ENCODE measurements around the gene AFF1.

The AFF1 gene

DNA sequence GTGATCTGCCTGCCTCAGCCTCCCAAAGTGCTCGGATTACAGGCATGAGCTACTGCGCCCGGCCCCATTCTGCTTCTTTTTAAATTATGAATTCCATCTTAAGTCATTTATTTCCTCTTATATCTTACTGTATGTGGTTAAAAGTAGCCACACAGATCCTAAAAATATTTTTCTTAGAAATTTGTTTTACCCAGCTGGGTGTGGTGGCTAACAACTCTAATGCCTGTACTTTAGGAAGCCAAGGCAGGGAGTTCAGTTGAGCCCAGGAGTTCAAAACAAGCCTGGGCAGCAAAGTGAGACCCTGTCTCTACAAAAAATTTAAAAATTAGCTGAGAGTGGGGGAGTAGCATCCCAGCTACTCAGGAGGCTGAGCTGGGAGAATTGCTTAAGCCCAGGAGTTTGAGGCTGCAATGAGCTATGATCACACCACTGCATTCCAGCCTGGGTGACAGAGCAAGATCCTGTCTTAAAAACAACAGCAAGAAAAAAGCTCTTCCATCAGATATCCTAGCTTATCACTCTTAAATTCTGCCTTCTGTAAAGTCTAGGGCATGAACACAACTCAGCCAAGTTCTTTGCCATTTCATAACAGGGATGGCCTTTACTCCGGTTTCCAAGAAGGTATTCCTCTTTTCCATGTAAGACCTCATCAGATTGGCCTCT lies 15.1 kb upstream of the AFF1 start:
- no peak for DNase-seq

DNA sequence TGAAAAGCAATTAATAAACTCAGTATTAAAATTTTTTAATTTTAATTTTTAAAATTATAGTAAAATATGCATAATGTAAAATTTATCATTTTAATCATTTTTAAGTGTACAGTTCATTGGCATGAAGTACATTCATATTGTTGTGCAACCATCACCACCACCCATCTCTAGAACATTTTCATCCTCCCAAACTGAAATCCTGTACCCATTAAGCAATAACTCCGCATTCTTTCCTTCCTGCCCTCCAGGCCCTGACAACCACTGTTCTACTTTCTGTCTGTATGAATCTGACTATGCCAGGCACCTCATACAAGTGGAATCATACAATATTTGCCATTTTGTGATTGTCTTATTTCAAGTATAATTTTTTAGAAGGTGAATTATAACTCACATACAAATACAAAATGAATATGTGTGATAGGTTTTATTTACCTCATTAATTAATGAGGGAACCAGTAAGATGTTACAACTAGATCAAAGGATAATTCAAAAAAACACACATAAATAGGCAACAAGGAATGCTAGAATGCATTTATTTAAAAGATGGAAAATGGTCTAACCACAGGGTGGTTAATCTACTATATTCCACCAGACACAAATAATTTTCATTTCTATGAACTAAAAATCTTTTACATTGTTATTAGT lies 13.1 kb upstream of the AFF1 start:
- no peak for DNase-seq

DNA sequence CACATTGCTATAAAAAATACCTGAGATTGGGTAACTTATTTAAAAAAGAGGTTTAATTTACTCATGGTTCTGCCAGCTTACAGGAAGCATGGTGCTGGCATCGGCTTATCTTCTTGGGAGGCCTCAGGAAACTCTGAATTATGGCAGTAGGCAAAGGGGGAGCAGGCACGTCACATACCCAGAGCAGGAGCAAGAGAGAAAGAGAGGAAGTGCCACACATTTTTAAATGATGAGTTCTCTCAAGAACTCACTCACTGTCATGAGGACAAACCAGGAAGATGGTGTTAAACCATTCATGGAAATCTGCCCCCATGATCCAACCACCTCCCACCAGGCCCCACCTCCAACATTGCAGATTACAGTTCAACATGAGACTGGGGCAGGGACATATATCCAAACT lies 10.0 kb upstream of the AFF1 start:
- DNase-seq = no peak

DNA sequence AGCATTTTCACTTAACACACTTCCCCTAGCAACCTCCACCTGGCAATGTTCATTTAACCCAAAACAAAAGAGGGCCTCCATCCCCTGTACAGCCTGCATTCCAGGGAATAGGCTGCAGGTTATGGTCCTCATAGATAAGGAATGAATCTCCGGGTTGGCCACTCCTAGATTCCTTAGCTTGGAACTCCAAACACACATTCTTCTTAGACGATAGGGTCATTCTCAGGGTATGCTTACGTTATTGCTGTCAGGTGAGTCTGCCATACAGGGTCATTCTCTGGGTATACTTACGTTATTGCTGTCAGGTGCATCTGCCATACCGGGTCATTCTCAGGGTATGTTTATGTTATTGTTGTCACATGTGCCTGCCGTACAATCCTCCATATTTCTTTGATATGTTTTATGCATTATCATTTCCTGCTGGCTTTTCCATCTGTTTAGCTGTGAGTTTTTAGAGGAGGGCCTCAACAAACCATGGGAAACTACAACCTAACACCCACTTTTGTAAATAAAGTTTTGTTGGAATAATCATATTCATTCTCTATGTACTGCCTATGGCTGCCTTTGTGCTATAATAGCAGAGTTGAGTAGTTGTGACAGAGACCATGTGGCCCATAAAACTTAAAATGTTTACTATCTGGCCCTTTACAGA lies 8.2 kb upstream of the AFF1 start:
- DNase-seq = no peak

DNA sequence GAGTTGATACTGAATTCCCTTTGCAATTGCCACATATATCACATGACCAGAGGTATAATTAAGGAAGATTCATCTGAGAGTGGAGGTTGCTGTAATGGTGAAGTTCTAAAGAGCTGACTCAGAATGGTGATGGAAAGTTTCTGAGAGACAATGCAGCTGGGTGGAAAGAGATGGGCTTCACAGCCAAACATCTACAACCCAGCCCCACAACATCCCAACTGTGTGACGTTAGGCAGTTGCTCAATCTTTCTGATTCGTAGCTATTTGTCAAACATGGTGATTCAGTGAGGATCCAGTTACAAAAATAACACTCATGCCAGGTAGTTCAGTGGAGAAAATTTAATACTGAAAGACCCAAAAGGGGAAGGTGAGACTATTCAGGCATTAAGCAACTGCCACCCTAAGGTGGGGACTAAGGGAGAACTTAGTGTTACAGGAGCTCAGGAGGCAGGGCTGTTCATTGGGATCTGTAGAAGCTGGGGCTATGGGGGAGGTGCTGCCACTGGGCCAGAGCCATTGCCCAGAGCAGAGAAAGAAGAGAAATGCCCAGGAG lies 6.9 kb upstream of the AFF1 start:
- no peak for DNase-seq

DNA sequence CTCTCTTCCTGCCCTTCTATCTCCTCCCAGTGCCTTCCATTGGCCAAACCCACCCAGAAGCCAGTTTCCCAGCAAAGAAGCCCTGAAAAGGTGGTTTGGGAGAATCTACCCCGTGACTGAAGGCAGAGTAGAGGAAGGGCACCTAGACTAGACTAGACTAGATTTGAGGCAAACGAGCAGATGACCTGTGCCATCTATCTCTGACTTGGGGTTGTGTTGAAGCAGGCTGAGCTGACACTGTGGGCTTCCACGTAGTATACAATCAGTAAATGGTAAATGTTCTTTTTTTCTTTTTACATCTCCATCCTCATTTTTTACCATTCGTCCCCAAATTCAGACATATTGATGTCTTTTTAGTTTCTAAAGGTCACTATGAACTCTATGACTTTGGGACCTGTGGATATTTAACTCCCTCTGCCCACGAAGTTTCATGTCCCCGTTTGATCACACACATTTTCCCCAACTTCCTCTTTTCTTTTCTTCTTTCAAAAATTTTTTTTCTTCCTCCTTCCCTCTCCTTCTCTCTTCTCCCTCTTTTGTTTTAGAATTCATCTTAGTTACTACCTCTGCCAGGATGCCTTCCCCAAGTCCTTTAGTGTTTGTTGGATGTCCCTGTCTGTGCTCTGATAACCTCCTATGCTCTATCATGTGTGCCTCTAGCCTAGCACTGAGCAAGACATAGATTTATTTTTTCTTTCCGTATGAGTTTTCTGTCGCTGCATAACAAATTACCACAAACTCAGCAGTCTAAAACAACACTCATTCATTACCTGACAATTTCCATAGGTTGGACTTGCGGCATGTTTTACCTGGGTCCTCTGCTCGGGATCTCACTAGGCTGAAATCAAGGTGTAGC lies 6.2 kb upstream of the AFF1 start:
- DNase-seq = no peak

DNA sequence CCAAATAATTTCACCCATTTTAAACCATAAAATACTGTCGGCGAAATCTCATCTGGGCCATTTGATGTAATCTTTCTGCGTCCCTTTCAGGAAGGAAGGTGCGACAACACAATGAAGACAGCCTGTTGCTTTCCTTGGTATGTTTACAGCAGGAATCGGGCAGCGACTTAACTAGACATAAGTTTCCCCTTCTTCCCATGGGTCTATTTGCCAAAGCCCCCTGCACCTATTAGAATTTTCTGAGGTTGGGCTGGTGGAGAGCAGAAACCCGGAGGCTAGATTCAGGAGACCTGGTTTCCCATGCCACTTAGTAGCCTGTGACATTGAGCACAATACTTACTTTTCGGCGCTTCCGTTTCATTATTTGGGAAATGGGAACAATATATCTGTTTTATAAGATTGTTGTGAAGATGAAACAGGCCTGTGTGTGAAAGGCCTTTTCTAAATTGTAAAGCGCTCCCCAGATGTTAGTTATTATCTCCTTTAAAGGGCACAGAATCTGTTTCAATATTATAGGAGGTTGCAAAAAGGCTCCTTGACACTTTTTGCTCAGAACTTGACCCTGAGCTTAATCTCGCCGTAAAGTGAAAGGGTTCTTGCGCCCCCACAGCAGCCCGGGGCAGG lies 552 bp upstream of the AFF1 start:
- DNase-seq = peak; percentile 59

DNA sequence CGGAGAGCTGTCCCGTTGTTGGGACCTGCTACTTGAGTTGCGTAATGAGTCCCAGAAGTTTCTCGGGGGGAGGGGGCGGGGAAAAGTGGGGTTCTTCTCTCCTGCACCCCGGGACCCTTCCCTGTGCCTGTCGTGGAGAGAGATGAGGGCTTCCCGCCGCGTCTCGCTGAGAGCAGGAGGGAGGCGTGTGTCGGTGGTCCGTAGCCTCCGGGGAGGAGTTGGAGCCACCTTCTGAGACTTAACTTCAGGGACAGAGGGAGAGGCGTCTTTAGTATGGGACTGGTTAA lies 698 bp downstream of the AFF1 start:
- DNase-seq = no peak

DNA sequence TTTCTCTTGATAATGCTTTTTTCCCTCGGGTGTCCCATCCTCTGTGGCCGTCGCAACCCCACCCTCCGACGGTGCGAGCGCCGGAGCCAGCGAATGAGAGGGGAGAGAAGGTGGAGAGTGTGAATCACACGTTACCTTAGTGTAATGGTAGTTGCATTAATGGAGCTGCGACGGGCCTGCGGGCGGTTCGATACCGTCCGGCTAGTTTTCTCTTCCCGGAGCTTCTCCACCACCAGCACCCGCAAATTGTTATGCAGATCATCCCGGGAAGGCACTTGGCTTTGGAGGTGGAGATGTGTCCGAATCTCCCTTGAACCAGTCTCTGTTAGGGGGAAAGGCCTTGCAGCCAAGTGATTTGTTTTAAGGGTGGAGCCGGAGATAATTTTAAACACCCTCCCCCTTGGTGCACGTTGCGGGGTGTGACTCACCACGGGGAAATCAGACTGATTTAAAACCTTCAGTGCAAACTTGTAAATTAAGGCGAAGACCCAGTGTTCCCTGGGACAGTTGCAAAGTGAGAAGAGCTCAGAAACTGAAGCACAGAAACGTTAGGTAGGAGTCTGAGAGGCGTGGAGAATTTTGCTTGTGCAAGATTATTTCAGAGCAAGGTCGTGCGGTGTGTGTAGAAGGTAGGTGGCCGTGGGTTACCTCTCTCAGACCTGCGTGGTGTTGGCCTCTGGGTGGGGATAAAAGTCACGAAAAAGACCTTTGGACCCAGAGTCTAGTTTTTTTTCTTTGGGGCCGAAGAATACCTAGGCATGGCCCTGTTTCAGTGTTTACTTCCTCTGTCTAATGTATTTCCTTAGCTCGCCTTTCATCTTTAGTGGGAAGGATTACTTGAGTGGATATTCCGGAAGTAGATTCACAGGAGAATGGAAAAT lies 1.3 kb downstream of the AFF1 start:
- peak; percentile 90 for DNase-seq

DNA sequence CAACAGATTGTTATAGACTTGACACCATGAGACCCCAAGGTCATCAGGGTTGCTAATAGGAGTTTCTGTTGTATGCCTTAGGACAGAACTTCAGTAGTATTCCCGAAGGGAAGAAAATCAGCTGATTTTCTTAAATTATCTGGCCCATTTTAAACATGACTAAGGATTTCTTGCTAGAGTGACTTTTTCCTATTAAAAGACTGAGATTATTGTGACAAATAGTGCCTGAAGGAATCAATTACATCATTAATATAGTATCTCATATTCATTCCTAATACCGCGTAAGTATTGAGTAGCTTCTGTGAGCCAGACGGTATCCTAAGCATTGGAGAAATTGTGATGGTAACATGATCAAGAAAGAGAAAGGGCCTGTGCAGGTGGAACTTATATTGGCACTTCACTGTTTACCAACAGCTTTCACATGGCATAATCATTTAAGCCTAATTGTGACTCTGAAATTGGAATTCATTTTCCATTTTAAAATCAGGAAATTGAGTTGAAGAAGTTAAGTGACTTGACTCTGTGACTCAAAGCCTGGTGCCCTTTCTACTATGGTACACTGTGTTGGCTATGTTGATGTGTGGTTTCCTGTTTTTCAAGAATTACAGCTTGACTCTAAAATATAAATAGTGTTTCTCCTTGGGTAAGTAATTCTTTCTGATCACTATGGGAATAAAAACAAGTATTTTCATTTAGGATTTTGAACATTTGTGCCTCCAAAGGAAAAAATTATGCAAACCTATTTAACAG lies 4.1 kb downstream of the AFF1 start:
- no peak for DNase-seq

DNA sequence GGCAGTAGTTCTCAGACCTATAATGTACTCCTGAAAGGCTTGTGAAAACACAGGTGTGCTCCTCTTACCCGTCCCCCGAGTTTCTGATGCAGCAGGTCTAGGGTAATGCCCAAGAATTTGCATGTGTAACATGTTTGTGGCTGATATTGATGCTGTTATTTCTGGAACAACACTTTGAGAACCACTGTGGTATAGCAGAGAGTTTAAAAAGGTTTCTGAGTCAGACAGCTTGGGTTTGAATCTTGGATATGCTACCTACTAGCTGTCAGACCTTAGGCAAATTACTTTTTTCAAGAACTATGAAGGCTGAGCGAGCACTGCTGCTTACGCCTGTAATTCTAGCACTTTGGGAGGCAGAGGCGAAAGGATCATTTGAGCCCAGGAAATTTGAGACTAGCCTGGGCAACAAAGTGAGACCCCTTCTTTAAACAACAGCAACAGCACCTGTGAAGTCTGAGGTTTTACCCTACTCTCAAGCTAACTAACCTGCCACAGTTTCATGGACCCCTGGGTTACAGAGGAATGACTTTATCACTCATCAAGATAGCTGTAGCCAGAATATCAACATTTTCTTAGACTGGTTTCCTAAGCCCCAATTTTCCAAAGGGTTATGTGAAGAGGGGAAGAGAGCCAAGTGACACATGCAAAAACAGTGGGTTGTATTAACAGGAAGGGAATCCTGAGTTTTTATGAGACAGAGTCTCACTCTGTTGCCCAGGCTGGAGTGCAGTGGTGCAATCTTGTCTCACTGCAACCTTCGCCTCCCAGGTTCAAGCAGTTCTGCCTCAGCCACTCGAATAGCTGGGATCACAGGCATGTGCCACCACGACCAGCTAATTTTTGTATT lies 5.1 kb downstream of the AFF1 start:
- no peak for DNase-seq

DNA sequence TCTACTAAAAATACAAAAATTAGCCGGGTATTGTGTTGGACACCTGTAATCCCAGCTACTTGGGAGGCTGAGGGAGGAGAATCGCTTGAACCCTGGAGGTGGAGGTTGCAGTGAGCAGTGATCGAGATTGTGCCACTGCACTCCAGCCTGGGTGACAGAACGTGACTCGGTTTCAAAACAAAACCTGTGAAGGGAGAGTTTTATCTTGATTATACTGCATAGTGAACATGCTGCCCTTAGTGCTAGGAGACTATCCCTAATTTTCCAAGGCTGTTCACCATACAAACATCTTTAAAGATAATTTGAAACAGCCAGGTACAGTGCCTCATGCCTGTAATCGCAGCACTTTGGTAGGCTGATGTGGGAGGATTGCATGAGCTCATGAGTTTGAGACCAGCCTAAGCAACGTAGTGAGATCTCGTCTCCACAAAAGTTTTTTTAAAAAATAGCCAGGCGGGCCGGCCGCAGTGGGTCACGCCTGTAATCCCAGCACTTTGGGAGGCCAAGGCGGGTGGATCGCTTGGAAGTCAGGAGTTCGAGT lies 6.2 kb downstream of the AFF1 start:
- no peak for DNase-seq

DNA sequence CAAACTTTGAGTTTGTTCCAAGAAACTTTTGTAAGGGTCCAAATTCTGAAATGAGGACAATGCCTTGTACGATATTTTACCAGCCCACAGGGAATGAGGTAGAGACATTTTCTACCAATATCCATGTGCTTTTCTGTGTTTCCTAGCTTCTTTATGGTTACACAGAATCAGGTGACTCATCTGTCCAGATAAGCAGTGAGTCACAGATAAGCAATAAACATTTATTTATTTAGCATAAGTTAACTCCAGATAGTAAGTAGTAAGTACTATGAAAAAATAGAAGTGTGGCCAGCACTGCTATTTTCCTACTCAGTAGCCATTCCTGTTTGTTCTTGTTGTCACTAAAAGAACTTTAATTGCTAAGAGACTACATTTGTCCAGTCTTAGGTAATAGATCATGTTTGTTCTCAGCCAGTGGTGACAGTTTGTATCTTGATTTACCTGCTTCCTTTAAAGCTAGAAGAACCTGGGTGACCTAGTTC lies 7.4 kb downstream of the AFF1 start:
- DNase-seq = no peak

DNA sequence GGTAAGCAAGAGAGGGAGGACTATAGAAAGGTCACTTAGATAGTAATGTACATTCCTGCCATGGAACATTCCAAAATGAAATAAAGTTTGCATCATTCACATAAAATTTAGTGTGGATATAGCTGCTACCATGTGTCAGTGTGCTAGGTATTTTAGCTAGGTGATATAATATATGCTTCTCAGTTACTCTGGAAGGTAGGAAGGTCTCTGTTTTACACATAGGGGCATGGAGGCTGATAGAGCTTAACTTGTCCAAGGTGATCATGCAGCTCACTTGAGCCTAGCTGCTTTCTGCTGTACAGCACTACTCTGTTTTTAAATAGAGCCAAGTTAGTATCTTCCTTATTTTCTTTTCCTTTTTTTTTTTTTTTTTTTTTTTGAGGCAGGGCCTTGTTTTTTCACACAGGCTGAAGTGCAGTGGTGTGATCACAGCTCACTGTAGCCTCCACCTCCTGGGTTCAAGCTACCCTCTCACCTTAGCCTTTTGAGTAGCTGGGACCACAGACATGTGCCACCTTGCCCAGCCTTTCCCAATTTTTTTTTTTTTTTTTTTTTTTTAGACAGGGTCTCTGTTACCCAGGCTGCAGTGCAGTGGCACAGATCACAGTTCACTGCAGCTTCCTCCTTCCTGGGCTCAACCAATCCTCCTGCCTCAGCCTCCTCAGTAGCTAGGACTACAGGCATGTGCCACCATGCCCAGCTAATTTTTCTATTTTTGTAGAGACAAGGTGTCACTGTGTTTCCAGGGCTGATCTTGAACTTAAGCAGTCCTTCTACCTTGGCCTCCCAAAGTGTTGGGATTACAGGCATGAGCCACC lies 10.4 kb downstream of the AFF1 start:
- DNase-seq = no peak

DNA sequence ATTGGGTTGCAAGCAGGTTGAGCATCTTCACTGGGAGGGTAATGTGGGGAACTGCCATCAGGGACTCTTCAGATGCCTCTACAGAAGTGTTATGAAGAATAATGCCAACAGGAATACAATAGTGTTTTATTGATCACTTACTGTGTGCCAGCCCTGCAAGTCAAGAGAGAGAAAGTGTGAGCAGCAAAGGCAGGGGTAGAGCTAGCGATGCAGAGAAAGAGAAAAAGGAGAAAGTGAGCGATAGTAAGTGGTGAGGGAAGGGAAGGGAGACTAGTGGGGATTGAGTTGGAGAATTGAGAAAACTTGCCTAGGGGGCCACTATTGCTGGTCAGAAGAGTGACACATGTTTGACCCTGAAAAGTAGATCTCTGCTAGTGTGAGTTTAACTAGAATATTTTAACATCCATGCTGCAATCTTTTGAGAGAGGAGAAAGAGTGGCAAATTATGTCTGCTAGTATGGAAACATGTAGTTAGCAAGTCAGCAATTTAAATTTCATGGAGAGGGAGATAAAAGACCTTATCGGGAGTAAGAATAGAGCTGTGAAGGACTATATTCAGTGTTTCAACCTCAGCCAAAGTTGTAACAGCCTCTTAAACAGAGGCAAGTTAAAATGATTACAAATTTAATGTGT lies 12.2 kb downstream of the AFF1 start:
- DNase-seq = no peak

DNA sequence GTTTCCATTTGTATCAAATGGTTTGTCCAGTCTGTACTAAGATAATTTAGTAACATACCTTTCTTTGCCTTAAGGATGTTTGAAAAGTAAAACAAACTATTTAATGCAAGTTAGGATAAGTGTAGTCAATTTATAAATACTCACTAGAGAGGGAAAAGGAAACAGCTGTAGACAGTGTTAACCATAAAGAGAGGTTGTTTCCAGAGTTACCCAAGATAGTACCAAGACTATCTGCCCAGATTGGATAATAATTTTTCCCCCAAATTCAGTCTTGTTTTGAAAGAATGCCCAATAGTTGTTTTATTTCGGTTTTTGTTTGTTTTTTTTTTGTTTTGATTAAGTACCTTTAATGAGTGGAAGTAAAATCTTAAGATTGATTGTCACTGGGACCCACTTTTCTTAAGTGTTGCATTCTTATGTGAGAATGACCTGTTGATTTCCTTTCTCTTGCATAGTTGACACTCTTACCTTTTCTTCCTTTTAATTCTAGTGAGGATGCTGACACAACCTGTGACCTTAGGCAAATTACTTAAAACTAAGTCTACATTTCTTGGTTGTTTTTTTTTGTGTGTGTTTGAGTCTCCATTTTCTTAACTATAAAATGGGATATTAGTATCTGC lies 12.8 kb downstream of the AFF1 start:
- DNase-seq = no peak

DNA sequence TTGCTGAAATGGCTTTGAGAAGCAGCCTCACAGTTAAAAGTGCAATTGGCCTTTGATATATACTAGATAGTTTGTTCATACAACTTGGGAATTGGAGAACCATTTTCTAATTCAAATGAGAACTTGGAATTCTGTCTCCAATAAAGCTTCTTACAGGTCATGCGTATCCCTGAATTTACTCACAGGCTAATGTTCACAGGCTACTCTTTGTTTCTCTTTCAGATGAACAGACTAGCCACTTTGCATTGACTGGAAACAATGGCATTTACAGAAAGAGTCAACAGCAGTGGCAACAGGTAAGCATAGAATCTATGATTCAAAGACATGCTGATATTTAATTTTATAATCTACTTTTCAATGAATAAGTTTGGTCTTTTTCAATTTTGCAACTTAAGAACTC lies 13.5 kb downstream of the AFF1 start:
- DNase-seq = no peak

Measured in activated CD8-positive, alpha-beta memory T cell treated with anti-CD3 and anti-CD28 coated beads for 24 hours (primary cell).